CD4-positive, alpha-beta T cell treated with Interleukin-15 for 4 hours (primary cell): ENCODE measurements around the gene MC1R.
"Not testable (repeated sequence)": the region's sequence is repeated elsewhere in the genome, so short reads cannot be mapped to it uniquely, and the experiment has no call there.

Experiments
- DNase-seq: peaks from one replicate; pipeline ENCODE4 v3.0.0-alpha.2; 2020; ENCODE audit warnings: low spot score

MC1R gene

GRCh38 chr16:89934611-89935553 lies 16.2 kb downstream of the MC1R start:
- no peak for DNase-seq

GRCh38 chr16:89935620-89936019 lies 17.0 kb downstream of the MC1R start:
- DNase-seq, result not testable (repeated sequence)

- DNase-seq, result no peak
Measured at GRCh38 chr16:89936034-89936433, 17.4 kb downstream of the MC1R start.

- no peak for DNase-seq
Measured at GRCh38 chr16:89936508-89936907, 17.8 kb downstream of the MC1R start.

- DNase-seq, result no peak
Measured at GRCh38 chr16:89936981-89937380, 18.3 kb downstream of the MC1R start.

GRCh38 chr16:89938175-89938885 lies 19.7 kb downstream of the MC1R start:
- no peak for DNase-seq

- DNase-seq, result no peak
Measured at GRCh38 chr16:89944773-89945172, 26.1 kb downstream of the MC1R start.

- DNase-seq, result no peak
Measured at GRCh38 chr16:89945654-89946053, 27.0 kb downstream of the MC1R start.

- DNase-seq, result no peak
Measured at GRCh38 chr16:89946515-89946914, 27.9 kb downstream of the MC1R start.

GRCh38 chr16:89949121-89949742 lies 30.6 kb downstream of the MC1R start:
- DNase-seq, result no peak

- no peak for DNase-seq
Measured at GRCh38 chr16:89949756-89950155, 31.1 kb downstream of the MC1R start.

- DNase-seq, result no peak
Measured at GRCh38 chr16:89951509-89951908, 32.8 kb downstream of the MC1R start.

GRCh38 chr16:89952049-89952448 lies 33.4 kb downstream of the MC1R start:
- DNase-seq, result no peak

GRCh38 chr16:89952551-89952950 lies 33.9 kb downstream of the MC1R start:
- no peak for DNase-seq

GRCh38 chr16:89953671-89954406 lies 35.2 kb downstream of the MC1R start:
- DNase-seq, result no peak

GRCh38 chr16:89954462-89954861 lies 35.8 kb downstream of the MC1R start:
- DNase-seq, result no peak

- no peak for DNase-seq
Measured at GRCh38 chr16:89955001-89955685, 36.5 kb downstream of the MC1R start.

- DNase-seq, result no peak
Measured at GRCh38 chr16:89956505-89957215, 38.0 kb downstream of the MC1R start.

- no peak for DNase-seq
Measured at GRCh38 chr16:89957216-89957785, 38.6 kb downstream of the MC1R start.

GRCh38 chr16:89958068-89958467 lies 39.4 kb downstream of the MC1R start:
- no peak for DNase-seq
